ENCODE data around the gene TBK1.

GRCh38 chr12:64457032-64457431 lies 5.1 kb downstream of the TBK1 start:
- TF ChIP-seq CTCF (IDR thresholded peaks at IDR 0.05; ENCODE audit: low read depth, low read length) = no peak
- no peak for TF ChIP-seq POLR2A (IDR thresholded peaks at IDR 0.05; ENCODE audit: extremely low read depth, insufficient read length)
- TF ChIP-seq MAX (IDR thresholded peaks at IDR 0.05; ENCODE audit: low read depth, low read length) = no peak

Data from NB4 (cell line).